Astrocyte (in vitro differentiated cells and primary cell): Measurements from ENCODE around the gene LYZL6.

Experiments
- CTCF ChIP-seq: IDR thresholded peaks from 2 replicates; pipeline ENCODE4 v1.5.1; 2011; ENCODE audit warnings: low read depth, mild to moderate bottlenecking, inconsistent platforms, low read length, moderate library complexity; ENCODE audit not compliant: insufficient read depth
- EZH2 ChIP-seq: IDR thresholded peaks from 2 replicates; pipeline ENCODE4 v1.6.1; 2012; ENCODE audit warnings: mild to moderate bottlenecking, low read length, inconsistent platforms; ENCODE audit not compliant: insufficient read depth

- TF ChIP-seq EZH2 (no peak), CTCF (no peak)
Observed at GRCh38 chr17:35944151-35944550, 638 bp upstream of the LYZL6 start.
